OCI-LY7 (cell line): ENCODE measurements around the gene PTPRE.

ENCODE experiments used
- CTCF ChIP-seq: fragments of 200-600 bp; sonication (generic); conservative IDR thresholded peaks from 2 replicates; pipeline ENCODE4 v1.5.1; 2014; ENCODE audit warnings: mild to moderate bottlenecking, antibody characterized with exemption, low read length, moderate library complexity, mixed read lengths
- EZH2phosphoT487 ChIP-seq: fragments of 200-600 bp; sonication (generic); IDR thresholded peaks from 2 replicates; pipeline ENCODE4 v1.6.1; 2018; ENCODE audit warnings: low read depth, borderline replicate concordance, mild to moderate bottlenecking, mixed run types, antibody characterized with exemption, low read length, moderate library complexity, mixed read lengths

- no peak for TF ChIP-seq CTCF
- TF ChIP-seq EZH2phosphoT487, result no peak
These were observed 24.0 kb upstream of the PTPRE start for GRCh38 chr10:127882801-127883459.
